Panc1 (cell line): Measurements from ENCODE around the gene NGEF. TPM values are rescaled to one million over a fixed set of nuclear protein-coding genes. Genes with fewer than 3 reads are reported as not detected.

Experiments used
- ATAC-seq: fragments of 200-7000 bp; cut with Tn5 transposase; 2 replicates; pipeline ENCODE4 v1.9.1; 2020; ENCODE audit warnings: mild to moderate bottlenecking, moderate library complexity
- BruUV-seq: library from RNA; stranded (reverse); fragments of 400-500 nt; replicated peaks from 2 replicates; lab custom pipeline; 2021; lab: Mats Ljungman, UMichigan
- CTCF ChIA-PET: fragments of 300-600 bp; sonication (Branson Sonifier 250); formaldehyde crosslinking; loops from one replicate; lab custom pipeline; 2022; ENCODE audit warnings: antibody characterized with exemption; lab: Charles Lee
- POLR2A ChIA-PET: fragments of 300-600 bp; sonication (Branson Sonifier 250); formaldehyde crosslinking; loops from one replicate; lab custom pipeline; 2022; ENCODE audit warnings: antibody characterized with exemption; lab: Charles Lee
- DNase-seq: peaks from one replicate; pipeline ENCODE4 v3.0.0-alpha.2; 2010; ENCODE audit warnings: low read depth, low spot score
- H3K27ac ChIP-seq: 2 replicates; pipeline ENCODE4 v1.5.1; 2011; ENCODE audit warnings: mild to moderate bottlenecking, low read length, inconsistent platforms
- H3K27me3 ChIP-seq: fragments of 200-500 bp; sonication (Bioruptor generic); 2 replicates; pipeline ENCODE4 v1.6.0; 2014; ENCODE audit warnings: low read length, inconsistent platforms; ENCODE audit not compliant: control insufficient read depth, insufficient read depth
- H3K36me3 ChIP-seq: fragments of 200-500 bp; sonication (Bioruptor generic); 2 replicates; pipeline ENCODE4 v1.5.1; 2014; ENCODE audit warnings: inconsistent platforms, mild to moderate bottlenecking, low read length, moderate library complexity; ENCODE audit not compliant: control insufficient read depth, insufficient read depth
- H3K4me1 ChIP-seq: 2 replicates; pipeline ENCODE4 v1.5.1; 2011; ENCODE audit warnings: inconsistent platforms, mild to moderate bottlenecking, low read length, moderate library complexity; ENCODE audit not compliant: control insufficient read depth, insufficient read depth
- H3K4me3 ChIP-seq, 2 experiments: 2 replicates each; pipeline ENCODE4 v1.5.1; 2011 to 2012; ENCODE audit warnings: low read depth in 2 of 2, low read length in 2 of 2, mild to moderate bottlenecking in 2 of 2, inconsistent platforms in 1 of 2, moderate library complexity in 1 of 2
- H3K9me3 ChIP-seq: fragments of 200-500 bp; sonication (Bioruptor generic); 2 replicates; pipeline ENCODE4 v1.5.1; 2014; ENCODE audit warnings: low read depth, mild to moderate bottlenecking, inconsistent platforms, low read length, moderate library complexity; ENCODE audit not compliant: control insufficient read depth, insufficient read depth
- POLR2AphosphoS5 ChIP-seq: IDR thresholded peaks from 2 replicates; pipeline ENCODE4 v1.6.1; 2012; ENCODE audit warnings: mild to moderate bottlenecking, low read depth, low read length, moderate library complexity
- SIN3A ChIP-seq: IDR thresholded peaks from 2 replicates; pipeline ENCODE4 v1.6.1; 2012; ENCODE audit warnings: low read depth, mild to moderate bottlenecking, low read length, moderate library complexity, borderline replicate concordance; ENCODE audit not compliant: insufficient read depth
- TCF7L2 ChIP-seq: IDR thresholded peaks from 2 replicates; pipeline ENCODE4 v1.6.1; 2011; ENCODE audit warnings: mild to moderate bottlenecking, low read depth, low read length, inconsistent platforms
- in situ Hi-C: cut with HindIII; loops from 2 replicates; pipeline ENCODE4 v1.10.0; 2016; ENCODE audit warnings: low sequenced_read_pairs, low pct_unique_long_range_greater_than_20kb
- intact Hi-C: fragments of 100-400 bp; cut with micrococcal nuclease; formaldehyde crosslinking; loops from one replicate; pipeline ENCODE4 v1.10.0; 2022; ENCODE audit not compliant: unreplicated experiment
- total RNA-seq: library from RNA; stranded (reverse); gene quantifications from one replicate; pipeline ENCODE4 v1.2.1, GENCODE V29; 2021; ENCODE audit not compliant: unreplicated experiment
- TF ChIP-seq, protein P1 (sequence below), 2 experiments: IDR thresholded peaks; 2 replicates each; pipeline ENCODE4 v1.6.1; 2011 to 2012; ENCODE audit warnings: low read depth in 2 of 2, control low read depth in 1 of 2, low read length in 1 of 2, mild to moderate bottlenecking in 1 of 2, moderate library complexity in 1 of 2; ENCODE audit not compliant: insufficient read depth in 1 of 2
- TF ChIP-seq, protein P2 (sequence below): fragments of 450-650 bp; IDR thresholded peaks from 2 replicates; pipeline ENCODE4 v1.5.1; 2017; ENCODE audit warnings: mild to moderate bottlenecking

The NGEF gene
- total RNA-seq, 1 experiment from 2014 or later = 17.8 TPM

DNA sequence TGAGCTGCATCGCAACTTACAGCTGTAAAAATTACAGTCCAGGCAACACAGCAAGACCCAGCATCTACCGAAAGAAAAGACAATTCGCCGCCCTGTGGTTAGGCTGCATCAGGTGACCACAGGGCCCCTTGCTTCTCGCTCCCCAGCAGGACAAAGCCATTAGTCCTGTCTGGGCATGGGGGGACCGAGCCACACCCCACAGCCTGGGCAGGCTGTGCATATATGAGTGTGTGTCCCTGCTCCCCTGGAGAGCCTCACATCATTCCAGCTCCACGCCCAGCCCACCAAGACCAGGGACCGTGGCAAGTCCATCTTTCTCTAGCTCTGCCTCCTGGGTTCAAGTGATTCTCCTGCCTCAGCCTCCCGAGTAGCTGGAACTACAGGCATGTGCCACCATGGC, 109.1 kb downstream of the NGEF start:
- H3K9me3 ChIP-seq = no peaks in the 10 kb centered on the region
- POLR2A ChIA-PET = no interaction called here
- in situ Hi-C loops = no loop called here
- CTCF ChIA-PET = no interaction called here
- DNase-seq (no peak), ATAC-seq (no peak)
- H3K27ac ChIP-seq = 0 out of 2 replicates have a peak overlapping the region, but pooled peaks have one; percentile 19
- intact Hi-C loops = no loop called here
- TF ChIP-seq POLR2AphosphoS5 = no peak
- TF ChIP-seq, protein P1, sequence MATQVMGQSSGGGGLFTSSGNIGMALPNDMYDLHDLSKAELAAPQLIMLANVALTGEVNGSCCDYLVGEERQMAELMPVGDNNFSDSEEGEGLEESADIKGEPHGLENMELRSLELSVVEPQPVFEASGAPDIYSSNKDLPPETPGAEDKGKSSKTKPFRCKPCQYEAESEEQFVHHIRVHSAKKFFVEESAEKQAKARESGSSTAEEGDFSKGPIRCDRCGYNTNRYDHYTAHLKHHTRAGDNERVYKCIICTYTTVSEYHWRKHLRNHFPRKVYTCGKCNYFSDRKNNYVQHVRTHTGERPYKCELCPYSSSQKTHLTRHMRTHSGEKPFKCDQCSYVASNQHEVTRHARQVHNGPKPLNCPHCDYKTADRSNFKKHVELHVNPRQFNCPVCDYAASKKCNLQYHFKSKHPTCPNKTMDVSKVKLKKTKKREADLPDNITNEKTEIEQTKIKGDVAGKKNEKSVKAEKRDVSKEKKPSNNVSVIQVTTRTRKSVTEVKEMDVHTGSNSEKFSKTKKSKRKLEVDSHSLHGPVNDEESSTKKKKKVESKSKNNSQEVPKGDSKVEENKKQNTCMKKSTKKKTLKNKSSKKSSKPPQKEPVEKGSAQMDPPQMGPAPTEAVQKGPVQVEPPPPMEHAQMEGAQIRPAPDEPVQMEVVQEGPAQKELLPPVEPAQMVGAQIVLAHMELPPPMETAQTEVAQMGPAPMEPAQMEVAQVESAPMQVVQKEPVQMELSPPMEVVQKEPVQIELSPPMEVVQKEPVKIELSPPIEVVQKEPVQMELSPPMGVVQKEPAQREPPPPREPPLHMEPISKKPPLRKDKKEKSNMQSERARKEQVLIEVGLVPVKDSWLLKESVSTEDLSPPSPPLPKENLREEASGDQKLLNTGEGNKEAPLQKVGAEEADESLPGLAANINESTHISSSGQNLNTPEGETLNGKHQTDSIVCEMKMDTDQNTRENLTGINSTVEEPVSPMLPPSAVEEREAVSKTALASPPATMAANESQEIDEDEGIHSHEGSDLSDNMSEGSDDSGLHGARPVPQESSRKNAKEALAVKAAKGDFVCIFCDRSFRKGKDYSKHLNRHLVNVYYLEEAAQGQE (IDR thresholded peaks at IDR 0.05; ENCODE audit: insufficient read depth in 1 of 2, low read depth in 2 of 2, low read length in 1 of 2) = no peak
- TF ChIP-seq SIN3A = no peak
- no peak for TF ChIP-seq TCF7L2
- TF ChIP-seq, protein P2, sequence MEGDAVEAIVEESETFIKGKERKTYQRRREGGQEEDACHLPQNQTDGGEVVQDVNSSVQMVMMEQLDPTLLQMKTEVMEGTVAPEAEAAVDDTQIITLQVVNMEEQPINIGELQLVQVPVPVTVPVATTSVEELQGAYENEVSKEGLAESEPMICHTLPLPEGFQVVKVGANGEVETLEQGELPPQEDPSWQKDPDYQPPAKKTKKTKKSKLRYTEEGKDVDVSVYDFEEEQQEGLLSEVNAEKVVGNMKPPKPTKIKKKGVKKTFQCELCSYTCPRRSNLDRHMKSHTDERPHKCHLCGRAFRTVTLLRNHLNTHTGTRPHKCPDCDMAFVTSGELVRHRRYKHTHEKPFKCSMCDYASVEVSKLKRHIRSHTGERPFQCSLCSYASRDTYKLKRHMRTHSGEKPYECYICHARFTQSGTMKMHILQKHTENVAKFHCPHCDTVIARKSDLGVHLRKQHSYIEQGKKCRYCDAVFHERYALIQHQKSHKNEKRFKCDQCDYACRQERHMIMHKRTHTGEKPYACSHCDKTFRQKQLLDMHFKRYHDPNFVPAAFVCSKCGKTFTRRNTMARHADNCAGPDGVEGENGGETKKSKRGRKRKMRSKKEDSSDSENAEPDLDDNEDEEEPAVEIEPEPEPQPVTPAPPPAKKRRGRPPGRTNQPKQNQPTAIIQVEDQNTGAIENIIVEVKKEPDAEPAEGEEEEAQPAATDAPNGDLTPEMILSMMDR = no peak
- no peak overlapping the region for H3K4me3 ChIP-seq
- H3K27me3 ChIP-seq = no peaks in the 10 kb centered on the region
- H3K36me3 ChIP-seq = no peaks in the 10 kb centered on the region
- BruUV-seq = no TSS peak
- peaks cover 35% of the 10 kb centered on the region for H3K4me1 ChIP-seq

DNA sequence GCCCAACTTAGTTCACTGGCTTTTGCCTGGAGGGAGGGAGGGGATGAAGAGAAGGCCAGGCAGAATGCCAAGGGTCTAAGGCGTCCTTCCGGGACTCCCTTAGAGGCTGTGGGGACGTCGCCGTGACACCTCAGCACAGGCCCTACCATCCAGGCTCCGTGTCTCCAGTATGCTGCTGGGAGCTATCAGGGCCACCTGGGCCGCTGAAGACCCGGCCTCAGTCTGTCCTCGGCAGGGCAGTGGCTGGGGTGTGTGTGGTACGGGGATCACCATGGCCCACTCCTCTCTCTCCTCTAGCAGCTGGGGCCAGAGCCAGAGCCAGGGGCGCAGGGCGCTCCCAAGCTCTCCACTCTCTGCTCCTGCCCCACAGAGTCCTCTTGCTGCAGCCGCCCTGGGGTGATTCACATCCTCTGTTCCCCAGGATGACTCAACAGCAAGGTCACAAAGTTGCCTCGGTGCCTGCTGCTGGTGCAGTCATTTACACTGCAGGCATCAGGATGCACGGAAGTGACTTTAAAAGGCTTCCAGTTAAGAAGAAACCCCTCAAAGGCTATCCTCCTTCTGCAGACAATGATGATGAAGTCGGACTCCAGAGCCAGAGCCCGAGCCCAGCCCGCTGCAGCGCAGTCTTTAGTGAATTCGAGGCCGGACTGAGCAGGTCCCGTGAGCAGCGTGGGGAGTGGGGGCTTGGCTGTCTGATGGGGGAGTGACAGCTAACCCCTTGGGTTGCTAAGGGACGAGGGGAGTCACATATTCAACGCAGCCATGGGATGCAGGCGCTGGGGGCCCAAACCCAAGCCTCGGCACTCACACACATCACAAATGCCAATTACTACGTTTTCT, 111.1 kb downstream of the NGEF start:
- peak; percentile 97 for ATAC-seq
- no peaks in the 10 kb centered on the region for H3K36me3 ChIP-seq
- peaks cover 31% of the 10 kb centered on the region for H3K4me1 ChIP-seq
- no peaks in the 10 kb centered on the region for H3K27me3 ChIP-seq
- no peaks in the 10 kb centered on the region for H3K9me3 ChIP-seq
- intact Hi-C loops = no loop called here
- ChIA-PET POLR2A (no interaction called here), CTCF (interaction anchor here (0.6 kb wide), 1 partner anchor 349 kb away, joined by 3 read pairs; the partner anchor contains the start of gene ATG16L1)
- peak overlapping the region; percentile 62 for H3K27ac ChIP-seq
- no peak for TF ChIP-seq TCF7L2
- TF ChIP-seq, protein P1 (IDR thresholded peaks at IDR 0.05; ENCODE audit: insufficient read depth in 1 of 2, low read depth in 2 of 2, low read length in 1 of 2) = no peak
- TF ChIP-seq SIN3A = no peak
- TF ChIP-seq, protein P2 = no peak
- no peak for TF ChIP-seq POLR2AphosphoS5
- in situ Hi-C loops = no loop called here
- peak; percentile 79 for DNase-seq
- H3K4me3 ChIP-seq = peak overlapping the region in 1 of 2 experiments; percentile 46; a peak in 2 of 4 replicates
- BruUV-seq = no TSS peak
